Fibroblast of pulmonary artery (primary cell): Measurements from ENCODE around the gene CLTCL1.

Experiments used
- DNase-seq: peaks from one replicate; pipeline ENCODE4 v3.0.0-alpha.2; 2010; ENCODE audit warnings: low read depth
- H3K4me3 ChIP-seq: replicated peaks from 2 replicates; pipeline ENCODE4 v1.5.1; 2011; ENCODE audit warnings: low read depth, mild to moderate bottlenecking, control low read depth, low read length, moderate library complexity
- CTCF ChIP-seq: IDR thresholded peaks from 2 replicates; pipeline ENCODE4 v1.5.1; 2011; ENCODE audit warnings: mild to moderate bottlenecking, control low read depth, low read length, inconsistent platforms; ENCODE audit errors: missing control alignments

Gene CLTCL1

GRCh38 chr22:19175602-19176174 lies 115.8 kb downstream of the CLTCL1 start:
- H3K4me3 ChIP-seq, result no peak overlapping the region
- no peak for DNase-seq
- TF ChIP-seq CTCF, result no peak

GRCh38 chr22:19175026-19175601 lies 116.4 kb downstream of the CLTCL1 start:
- DNase-seq, result no peak
- no peak for TF ChIP-seq CTCF
- no peak overlapping the region for H3K4me3 ChIP-seq

- TF ChIP-seq CTCF, result no peak
- peak; percentile 82 for DNase-seq
- no peak overlapping the region for H3K4me3 ChIP-seq
Observed at GRCh38 chr22:19174106-19175025, 117.2 kb downstream of the CLTCL1 start.

GRCh38 chr22:19173047-19174035 lies 118.2 kb downstream of the CLTCL1 start:
- TF ChIP-seq CTCF, result no peak
- peak overlapping the region; percentile 84 for H3K4me3 ChIP-seq
- DNase-seq, result no peak

- DNase-seq, result no peak
- peak overlapping the region; percentile 84 for H3K4me3 ChIP-seq
- TF ChIP-seq CTCF, result no peak
Observed at GRCh38 chr22:19172213-19173046, 119.1 kb downstream of the CLTCL1 start.

- no peak for DNase-seq
- no peak overlapping the region for H3K4me3 ChIP-seq
- TF ChIP-seq CTCF, result no peak
Observed at GRCh38 chr22:19169947-19170318, 121.6 kb downstream of the CLTCL1 start.
